HepG2 (cell line): Measurements from ENCODE around the gene NUP88. TPM values are rescaled to one million over a fixed set of nuclear protein-coding genes. Genes with fewer than 3 reads are reported as not detected.
A peak's percentile ranks its signal among the peaks of the same experiment; 100 is the strongest.

Experiments
- MEF2D ChIP-seq: sonication (generic); formaldehyde crosslinking; IDR thresholded peaks from 2 replicates; pipeline ENCODE4 v1.5.1; 2020; ENCODE audit warnings: mild to moderate bottlenecking, missing genetic modification reagents
- PCBP1 ChIP-seq: fragments of 200-400 bp; formaldehyde crosslinking; IDR thresholded peaks from 2 replicates; pipeline ENCODE4 v1.6.1; 2017; ENCODE audit warnings: mild to moderate bottlenecking, low read depth, low read length, borderline replicate concordance
- SIX4 ChIP-seq: sonication (generic); formaldehyde crosslinking; IDR thresholded peaks from 2 replicates; pipeline ENCODE4 v1.4.0; 2020; ENCODE audit warnings: missing genetic modification reagents
- SUZ12 ChIP-seq: fragments of 150-350 bp; IDR thresholded peaks from 2 replicates; pipeline ENCODE4 v1.6.1; 2014; ENCODE audit warnings: low read depth, low read length
- ZNF232 ChIP-seq: sonication (generic); formaldehyde crosslinking; IDR thresholded peaks from 2 replicates; pipeline ENCODE4 v1.4.0; 2020; ENCODE audit warnings: missing genetic modification reagents, borderline replicate concordance
- ZNF24 ChIP-seq: fragments of 450-650 bp; IDR thresholded peaks from 2 replicates; pipeline ENCODE4 v1.6.1; 2017; ENCODE audit warnings: antibody characterized with exemption, mild to moderate bottlenecking
- ZNF441 ChIP-seq: sonication (generic); formaldehyde crosslinking; IDR thresholded peaks from 2 replicates; pipeline ENCODE4 v1.7.0; 2021; ENCODE audit warnings: missing genetic modification reagents, borderline replicate concordance
- ZNF460 ChIP-seq: sonication (generic); formaldehyde crosslinking; IDR thresholded peaks from 2 replicates; pipeline ENCODE4 v1.5.1; 2020; ENCODE audit warnings: missing genetic modification reagents, mild to moderate bottlenecking, borderline replicate concordance
- ZNF496 ChIP-seq: sonication (generic); formaldehyde crosslinking; IDR thresholded peaks from 2 replicates; pipeline ENCODE4 v1.8.1; 2023; ENCODE audit warnings: mild to moderate bottlenecking, moderate library complexity, missing genetic modification reagents; ENCODE audit not compliant: insufficient replicate concordance
- ZNF562 ChIP-seq: sonication (generic); formaldehyde crosslinking; IDR thresholded peaks from 2 replicates; pipeline ENCODE4 v1.8.0; 2022; ENCODE audit warnings: missing genetic modification reagents, borderline replicate concordance
- ZNF652 ChIP-seq: IDR thresholded peaks from 2 replicates; pipeline ENCODE4 v1.6.1; 2016; ENCODE audit warnings: low read depth, borderline replicate concordance
- ZNF775 ChIP-seq: sonication (generic); formaldehyde crosslinking; IDR thresholded peaks from 2 replicates; pipeline ENCODE4 v1.4.0; 2020; ENCODE audit warnings: missing genetic modification reagents, mild to moderate bottlenecking, moderate library complexity, borderline replicate concordance
- ZNF790 ChIP-seq: sonication (generic); formaldehyde crosslinking; IDR thresholded peaks from 2 replicates; pipeline ENCODE4 v1.8.0; 2022; ENCODE audit warnings: missing genetic modification reagents, mild to moderate bottlenecking, borderline replicate concordance
- polyA plus RNA-seq, 8 experiments: library from polyadenylated mRNA; depleted of rRNA in 3 of 8; stranded (reverse) in 7 of 8; unstranded in 1 of 8; fragments of >200 nt; fragmentation: Illumina TruSeq in 4 of 8; extraction: Trizol in 4 of 8; gene quantifications; 2 replicates each; pipeline versions ENCODE4 v1.2.1 to v1.2.3, GENCODE V29; 2011 to 2016; ENCODE audit warnings: low read depth in 4 of 8, missing spikeins in 1 of 8, mixed read lengths in 1 of 8; ENCODE audit not compliant: insufficient read depth in 1 of 8
- total RNA-seq, 5 experiments: library from RNA; depleted of rRNA; stranded (reverse); fragments of >200 nt; fragmentation: Illumina TruSeq; extraction: Trizol; gene quantifications; 2 replicates each; pipeline ENCODE4 v1.2.3, GENCODE V29; 2016; ENCODE audit warnings: low read depth in 1 of 5
- TF ChIP-seq, protein P1 (sequence below): sonication (generic); formaldehyde crosslinking; IDR thresholded peaks from 2 replicates; pipeline ENCODE4 v1.5.0; 2020; ENCODE audit warnings: mild to moderate bottlenecking, missing genetic modification reagents
- TF ChIP-seq, protein P2 (sequence below): IDR thresholded peaks from 2 replicates; pipeline ENCODE4 v1.6.1; 2018; ENCODE audit warnings: missing genetic modification reagents
- TF ChIP-seq, protein P3 (sequence below): sonication (generic); formaldehyde crosslinking; IDR thresholded peaks from 2 replicates; pipeline ENCODE4 v1.4.0; 2020; ENCODE audit warnings: mild to moderate bottlenecking, low read depth, missing genetic modification reagents
- TF ChIP-seq, protein P4 (sequence below): sonication (generic); formaldehyde crosslinking; IDR thresholded peaks from 2 replicates; pipeline ENCODE4 v1.4.0; 2020; ENCODE audit warnings: missing genetic modification reagents, borderline replicate concordance
- TF ChIP-seq, protein P5 (sequence below): IDR thresholded peaks from 2 replicates; pipeline ENCODE4 v1.6.1; 2016; ENCODE audit warnings: low read depth, borderline replicate concordance

Gene NUP88
- total and polyA plus RNA-seq, 2 of the 13 experiments (the other 11 are each of a cell fraction or from before 2014, with no cell fraction given) = 48.2 to 130 TPM

DNA sequence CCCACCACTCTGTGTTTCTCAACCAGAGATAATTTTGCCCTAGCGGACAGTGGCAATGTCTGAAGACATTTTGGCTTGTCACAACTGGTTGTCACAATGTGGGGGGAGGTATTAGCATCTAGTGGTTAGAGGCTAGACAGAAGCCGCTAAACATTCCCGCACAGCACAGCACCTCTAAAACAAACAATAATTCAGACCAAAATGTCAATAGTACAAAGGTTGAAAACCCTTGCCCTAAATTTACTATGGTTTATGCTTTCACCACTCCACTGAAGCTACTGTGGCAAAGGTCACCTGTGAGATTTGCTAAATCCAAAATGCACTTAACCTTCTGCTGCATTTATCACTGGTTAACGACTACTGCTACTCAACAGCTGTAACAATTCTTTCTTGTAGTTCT, 14.1 kb downstream of the NUP88 start (continued):
- TF ChIP-seq, protein P1, sequence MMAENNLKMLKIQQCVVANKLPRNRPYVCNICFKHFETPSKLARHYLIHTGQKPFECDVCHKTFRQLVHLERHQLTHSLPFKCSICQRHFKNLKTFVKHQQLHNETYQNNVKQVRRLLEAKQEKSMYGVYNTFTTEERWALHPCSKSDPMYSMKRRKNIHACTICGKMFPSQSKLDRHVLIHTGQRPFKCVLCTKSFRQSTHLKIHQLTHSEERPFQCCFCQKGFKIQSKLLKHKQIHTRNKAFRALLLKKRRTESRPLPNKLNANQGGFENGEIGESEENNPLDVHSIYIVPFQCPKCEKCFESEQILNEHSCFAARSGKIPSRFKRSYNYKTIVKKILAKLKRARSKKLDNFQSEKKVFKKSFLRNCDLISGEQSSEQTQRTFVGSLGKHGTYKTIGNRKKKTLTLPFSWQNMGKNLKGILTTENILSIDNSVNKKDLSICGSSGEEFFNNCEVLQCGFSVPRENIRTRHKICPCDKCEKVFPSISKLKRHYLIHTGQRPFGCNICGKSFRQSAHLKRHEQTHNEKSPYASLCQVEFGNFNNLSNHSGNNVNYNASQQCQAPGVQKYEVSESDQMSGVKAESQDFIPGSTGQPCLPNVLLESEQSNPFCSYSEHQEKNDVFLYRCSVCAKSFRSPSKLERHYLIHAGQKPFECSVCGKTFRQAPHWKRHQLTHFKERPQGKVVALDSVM (CRISPR knock-in tag) = no peak
- TF ChIP-seq ZNF652 (CRISPR knock-in tag) = peak; percentile 38; the same call in 1 of the 2 replicates
- peak; percentile 73 for TF ChIP-seq MEF2D (CRISPR knock-in tag)
- TF ChIP-seq ZNF460 (CRISPR knock-in tag) = no peak
- TF ChIP-seq, protein P2, sequence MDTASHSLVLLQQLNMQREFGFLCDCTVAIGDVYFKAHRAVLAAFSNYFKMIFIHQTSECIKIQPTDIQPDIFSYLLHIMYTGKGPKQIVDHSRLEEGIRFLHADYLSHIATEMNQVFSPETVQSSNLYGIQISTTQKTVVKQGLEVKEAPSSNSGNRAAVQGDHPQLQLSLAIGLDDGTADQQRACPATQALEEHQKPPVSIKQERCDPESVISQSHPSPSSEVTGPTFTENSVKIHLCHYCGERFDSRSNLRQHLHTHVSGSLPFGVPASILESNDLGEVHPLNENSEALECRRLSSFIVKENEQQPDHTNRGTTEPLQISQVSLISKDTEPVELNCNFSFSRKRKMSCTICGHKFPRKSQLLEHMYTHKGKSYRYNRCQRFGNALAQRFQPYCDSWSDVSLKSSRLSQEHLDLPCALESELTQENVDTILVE (CRISPR knock-in tag) = peak; percentile 38; the same call in 1 of the 2 replicates
- TF ChIP-seq PCBP1 = no peak
- no peak for TF ChIP-seq ZNF496 (CRISPR knock-in tag)
- TF ChIP-seq, protein P3, sequence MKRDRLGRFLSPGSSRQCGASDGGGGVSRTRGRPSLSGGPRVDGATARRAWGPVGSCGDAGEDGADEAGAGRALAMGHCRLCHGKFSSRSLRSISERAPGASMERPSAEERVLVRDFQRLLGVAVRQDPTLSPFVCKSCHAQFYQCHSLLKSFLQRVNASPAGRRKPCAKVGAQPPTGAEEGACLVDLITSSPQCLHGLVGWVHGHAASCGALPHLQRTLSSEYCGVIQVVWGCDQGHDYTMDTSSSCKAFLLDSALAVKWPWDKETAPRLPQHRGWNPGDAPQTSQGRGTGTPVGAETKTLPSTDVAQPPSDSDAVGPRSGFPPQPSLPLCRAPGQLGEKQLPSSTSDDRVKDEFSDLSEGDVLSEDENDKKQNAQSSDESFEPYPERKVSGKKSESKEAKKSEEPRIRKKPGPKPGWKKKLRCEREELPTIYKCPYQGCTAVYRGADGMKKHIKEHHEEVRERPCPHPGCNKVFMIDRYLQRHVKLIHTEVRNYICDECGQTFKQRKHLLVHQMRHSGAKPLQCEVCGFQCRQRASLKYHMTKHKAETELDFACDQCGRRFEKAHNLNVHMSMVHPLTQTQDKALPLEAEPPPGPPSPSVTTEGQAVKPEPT (CRISPR knock-in tag) = no peak
- TF ChIP-seq, protein P4, sequence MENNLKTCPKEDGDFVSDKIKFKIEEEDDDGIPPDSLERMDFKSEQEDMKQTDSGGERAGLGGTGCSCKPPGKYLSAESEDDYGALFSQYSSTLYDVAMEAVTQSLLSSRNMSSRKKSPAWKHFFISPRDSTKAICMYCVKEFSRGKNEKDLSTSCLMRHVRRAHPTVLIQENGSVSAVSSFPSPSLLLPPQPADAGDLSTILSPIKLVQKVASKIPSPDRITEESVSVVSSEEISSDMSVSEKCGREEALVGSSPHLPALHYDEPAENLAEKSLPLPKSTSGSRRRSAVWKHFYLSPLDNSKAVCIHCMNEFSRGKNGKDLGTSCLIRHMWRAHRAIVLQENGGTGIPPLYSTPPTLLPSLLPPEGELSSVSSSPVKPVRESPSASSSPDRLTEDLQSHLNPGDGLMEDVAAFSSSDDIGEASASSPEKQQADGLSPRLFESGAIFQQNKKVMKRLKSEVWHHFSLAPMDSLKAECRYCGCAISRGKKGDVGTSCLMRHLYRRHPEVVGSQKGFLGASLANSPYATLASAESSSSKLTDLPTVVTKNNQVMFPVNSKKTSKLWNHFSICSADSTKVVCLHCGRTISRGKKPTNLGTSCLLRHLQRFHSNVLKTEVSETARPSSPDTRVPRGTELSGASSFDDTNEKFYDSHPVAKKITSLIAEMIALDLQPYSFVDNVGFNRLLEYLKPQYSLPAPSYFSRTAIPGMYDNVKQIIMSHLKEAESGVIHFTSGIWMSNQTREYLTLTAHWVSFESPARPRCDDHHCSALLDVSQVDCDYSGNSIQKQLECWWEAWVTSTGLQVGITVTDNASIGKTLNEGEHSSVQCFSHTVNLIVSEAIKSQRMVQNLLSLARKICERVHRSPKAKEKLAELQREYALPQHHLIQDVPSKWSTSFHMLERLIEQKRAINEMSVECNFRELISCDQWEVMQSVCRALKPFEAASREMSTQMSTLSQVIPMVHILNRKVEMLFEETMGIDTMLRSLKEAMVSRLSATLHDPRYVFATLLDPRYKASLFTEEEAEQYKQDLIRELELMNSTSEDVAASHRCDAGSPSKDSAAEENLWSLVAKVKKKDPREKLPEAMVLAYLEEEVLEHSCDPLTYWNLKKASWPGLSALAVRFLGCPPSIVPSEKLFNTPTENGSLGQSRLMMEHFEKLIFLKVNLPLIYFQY = no peak
- TF ChIP-seq, protein P5, sequence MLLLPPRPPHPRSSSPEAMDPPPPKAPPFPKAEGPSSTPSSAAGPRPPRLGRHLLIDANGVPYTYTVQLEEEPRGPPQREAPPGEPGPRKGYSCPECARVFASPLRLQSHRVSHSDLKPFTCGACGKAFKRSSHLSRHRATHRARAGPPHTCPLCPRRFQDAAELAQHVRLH (CRISPR knock-in tag) = 0 out of 2 replicates have a peak, but pooled peaks have one; percentile 19
- TF ChIP-seq ZNF441 (CRISPR knock-in tag) = no peak
- TF ChIP-seq SUZ12 = no peak
- TF ChIP-seq ZNF775 (CRISPR knock-in tag) = no peak
- no peak for TF ChIP-seq ZNF790 (CRISPR knock-in tag)
- TF ChIP-seq ZNF562 (CRISPR knock-in tag) = no peak
- TF ChIP-seq ZNF24 = peak; percentile 35; the same call in 1 of the 2 replicates
- peak; percentile 33; the same call in 1 of the 2 replicates for TF ChIP-seq SIX4 (CRISPR knock-in tag)
- peak; percentile 82; the same call in 1 of the 2 replicates for TF ChIP-seq ZNF232 (CRISPR knock-in tag)
